Measurements from ENCODE around the gene MAP1LC3A.

GRCh38 chr20:34553366-34553867, 5.1 kb upstream of the MAP1LC3A start:
- TF ChIP-seq POLR2AphosphoS5 (IDR thresholded peaks at IDR 0.05; ENCODE audit: borderline replicate concordance, low read depth, low read length) (no peak), EZH2 (IDR thresholded peaks at IDR 0.05) (no peak)
